Mesodermal cell (in vitro differentiated cells): ENCODE results near the gene EFCAB6.

Experiments used
- H3K27ac ChIP-seq: 2 replicates; pipeline ENCODE4 v1.7.0; 2013; ENCODE audit warnings: mild to moderate bottlenecking, low read depth, low read length, moderate library complexity; ENCODE audit not compliant: severe bottlenecking
- H3K36me3 ChIP-seq: 2 replicates; pipeline ENCODE4 v1.7.1; 2013; ENCODE audit warnings: mild to moderate bottlenecking, low read length, moderate library complexity; ENCODE audit not compliant: control insufficient read depth, insufficient read depth
- H3K4me1 ChIP-seq: one replicate; pipeline ENCODE4 v1.7.1; 2013; ENCODE audit warnings: mild to moderate bottlenecking, low read length; ENCODE audit not compliant: insufficient read depth, control insufficient read depth, poor library complexity, severe bottlenecking
- H3K4me3 ChIP-seq: 2 replicates; pipeline ENCODE4 v1.7.0; 2013; ENCODE audit warnings: low read length, control low read depth, mild to moderate bottlenecking; ENCODE audit not compliant: insufficient read depth, poor library complexity, severe bottlenecking; ENCODE audit errors: extremely low read depth
- H3K9me3 ChIP-seq: 2 replicates; pipeline ENCODE4 v1.7.1; 2013; ENCODE audit warnings: mild to moderate bottlenecking, low read length, moderate library complexity; ENCODE audit not compliant: control insufficient read depth
- WGBS, 2 experiments: methylation state at CpG; one replicate each; pipeline ENCODE4 v1.1.5; 2013; ENCODE audit warnings: missing lambda C conversion rate in 2 of 2; ENCODE audit not compliant: insufficient coverage in 2 of 2; 5-methylcytosine and 5-hydroxymethylcytosine counted together

Gene EFCAB6

DNA sequence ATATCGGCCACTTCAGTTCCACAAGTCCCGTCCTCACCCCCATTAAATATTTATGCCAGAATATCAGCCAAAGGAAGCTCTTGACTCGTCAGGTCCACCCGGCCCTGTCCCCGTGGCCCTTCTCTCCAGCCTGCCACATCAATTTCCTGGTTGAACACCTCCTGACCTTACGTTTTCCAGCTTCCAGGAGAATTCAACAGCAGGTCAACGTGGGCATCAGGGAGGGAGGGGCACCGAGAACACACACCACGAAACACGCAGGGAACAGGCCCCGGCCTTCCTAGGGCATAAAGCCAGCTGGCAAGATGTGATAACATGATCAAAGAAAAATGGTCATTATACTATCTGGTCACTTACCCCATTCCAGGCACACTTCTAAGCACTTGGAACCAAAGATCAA lies 34.9 kb upstream of the EFCAB6 start:
- H3K9me3 ChIP-seq, result no peaks in the 10 kb centered on the region
- no peaks in the 10 kb centered on the region for H3K4me1 ChIP-seq
- WGBS, 2 experiments, result 97 to 98% methylated on average over 9 to 11 of the region's 11 CpGs

DNA sequence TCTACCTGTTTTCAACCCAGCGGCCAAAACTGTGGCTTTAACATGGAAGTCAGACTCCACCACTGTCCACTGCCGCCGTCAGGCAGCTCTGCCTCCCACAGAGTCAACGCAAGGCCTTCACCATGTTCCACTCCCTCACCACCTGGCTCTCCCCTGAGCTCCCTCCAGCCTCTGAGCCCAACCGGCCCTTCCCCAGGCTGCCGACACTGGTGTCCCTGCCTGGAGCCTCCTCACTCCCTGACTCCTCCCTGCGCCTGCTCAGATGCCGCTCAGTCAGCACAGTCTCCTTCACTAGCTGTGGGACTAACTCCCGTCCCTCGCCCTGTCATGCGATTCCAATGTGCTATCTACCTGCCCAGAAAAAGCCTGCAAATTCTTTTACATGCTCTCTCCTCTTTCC lies 33.9 kb upstream of the EFCAB6 start:
- WGBS, 2 experiments, result 79 to 84% methylated on average over 11 of the region's 11 CpGs
- no peak overlapping the region for H3K27ac ChIP-seq

More for the DNA sequence above, 34.9 kb upstream of the EFCAB6 start:
- Histone ChIP-seq H3K4me3 (no peak overlapping the region), H3K27ac (no peak overlapping the region), H3K36me3 (no peaks in the 10 kb centered on the region)

DNA sequence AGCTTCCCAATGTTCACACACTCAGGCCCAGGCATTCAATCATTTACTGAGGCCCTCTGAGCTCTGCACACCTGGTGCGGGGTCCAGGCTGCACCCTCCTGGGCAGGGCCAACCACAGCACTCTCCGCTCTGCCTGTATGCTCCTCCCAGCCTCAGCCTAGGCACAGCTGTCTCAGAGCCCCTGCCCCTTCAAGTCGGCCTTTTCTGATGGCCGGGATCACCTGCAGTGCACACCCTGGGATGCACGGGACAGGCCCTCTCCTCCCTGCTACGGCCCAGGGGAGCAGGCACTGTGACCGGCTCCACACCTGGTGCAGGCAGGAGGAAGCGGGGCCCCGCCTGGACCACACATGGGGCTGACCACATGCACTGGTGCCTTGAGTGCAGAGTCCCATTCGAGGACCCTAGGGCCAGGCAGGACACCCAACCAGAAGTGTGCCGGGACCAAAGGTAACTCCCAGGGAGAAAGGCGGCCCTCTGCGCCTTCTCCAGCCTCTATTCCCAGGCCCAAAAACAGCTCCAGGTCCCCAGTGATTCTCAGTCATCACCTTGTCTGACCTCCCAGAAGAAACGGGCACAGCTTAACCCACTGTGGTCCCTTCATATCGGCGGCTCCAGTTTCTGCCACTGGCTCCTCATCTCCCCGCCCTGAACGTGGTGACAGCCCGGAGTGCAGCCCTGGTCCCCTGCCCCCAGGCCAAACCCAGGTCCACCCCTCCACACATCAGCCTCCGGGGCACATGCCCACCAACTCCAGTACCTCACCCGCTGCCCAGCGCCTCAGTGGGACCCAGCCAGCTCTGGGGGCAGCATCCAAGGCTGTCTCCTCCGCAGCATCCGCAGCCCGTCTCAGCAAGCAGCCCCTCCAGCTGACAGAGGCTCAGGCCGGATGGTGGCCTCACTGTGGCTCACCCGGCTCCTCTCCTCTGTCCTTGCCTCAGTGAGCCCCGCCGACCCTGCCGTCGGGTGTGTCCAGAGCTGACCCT lies 32.7 kb upstream of the EFCAB6 start:
- Histone ChIP-seq H3K4me3 (no peak overlapping the region), H3K4me1 (no peaks in the 10 kb centered on the region), H3K27ac (no peak overlapping the region), H3K9me3 (no peaks in the 10 kb centered on the region), H3K36me3 (no peaks in the 10 kb centered on the region)
- WGBS, 2 experiments, result 90% methylated on average over 30 to 31 of the region's 31 CpGs

More for the DNA sequence above, 33.9 kb upstream of the EFCAB6 start:
- Histone ChIP-seq H3K4me1 (no peaks in the 10 kb centered on the region), H3K36me3 (no peaks in the 10 kb centered on the region), H3K9me3 (no peaks in the 10 kb centered on the region), H3K4me3 (no peak overlapping the region)

DNA sequence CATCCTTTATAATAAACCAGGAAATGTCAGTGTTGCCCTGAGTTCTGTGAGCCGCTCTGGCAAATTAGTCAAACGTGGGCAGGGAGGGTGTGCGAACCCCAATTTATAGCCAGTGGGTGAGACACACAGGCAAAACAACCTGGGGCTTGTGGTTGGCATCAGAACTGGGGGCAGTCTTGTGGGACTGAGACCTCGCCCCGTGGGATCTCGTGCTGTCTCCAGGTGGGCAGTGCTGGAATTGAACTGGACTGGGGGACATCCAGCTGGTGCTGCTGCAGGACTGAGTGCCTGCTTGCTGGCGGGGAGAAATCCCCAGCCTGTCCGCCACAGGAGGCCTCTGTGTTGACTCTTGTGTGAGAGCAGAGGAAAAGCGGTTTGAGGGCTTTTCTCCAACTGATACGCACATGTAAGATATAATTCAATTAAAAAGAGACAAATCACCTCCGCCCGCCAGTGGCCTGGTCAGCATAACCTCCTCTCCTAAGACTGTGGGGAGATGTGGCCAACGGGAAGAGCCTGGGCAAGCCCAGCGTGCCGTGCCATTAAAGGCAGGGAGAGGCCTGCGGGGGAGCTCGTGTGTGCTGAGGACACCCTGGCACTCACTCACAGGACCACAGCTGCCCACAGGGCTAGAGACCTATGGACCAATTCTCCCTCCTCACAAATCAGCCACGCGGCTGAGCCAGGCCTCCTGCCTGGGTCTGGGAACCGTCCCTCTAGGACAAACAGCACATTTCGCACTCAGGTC lies 31.9 kb upstream of the EFCAB6 start:
- Histone ChIP-seq H3K4me1 (no peaks in the 10 kb centered on the region), H3K9me3 (no peaks in the 10 kb centered on the region), H3K27ac (no peak overlapping the region), H3K36me3 (no peaks in the 10 kb centered on the region), H3K4me3 (no peak overlapping the region)
- WGBS, 2 experiments, result 92 to 93% methylated on average over 15 to 16 of the region's 21 CpGs

DNA sequence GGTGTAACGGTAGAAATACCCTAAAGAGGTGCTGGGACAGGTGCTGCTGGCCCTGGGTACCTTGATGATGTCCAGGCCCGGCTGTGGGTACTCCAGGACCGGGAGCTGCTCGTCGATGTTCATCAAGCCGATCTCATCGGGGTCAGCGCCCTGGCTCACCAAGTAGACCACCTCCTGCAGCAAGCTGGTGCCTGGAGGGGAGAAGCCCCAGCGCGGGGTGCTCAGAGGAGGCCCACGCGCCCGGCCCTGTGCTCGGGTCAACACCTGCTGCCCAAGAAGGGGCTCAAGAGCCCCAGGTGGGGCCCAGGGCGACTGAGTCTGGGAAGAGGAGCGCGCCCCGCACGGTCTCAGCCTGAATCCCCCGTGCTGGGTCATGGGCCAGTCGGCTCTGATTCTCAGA lies 29.6 kb upstream of the EFCAB6 start:
- H3K4me3 ChIP-seq, result no peak overlapping the region
- 95 to 96% methylated on average over 14 to 21 of the region's 21 CpGs for WGBS, 2 experiments
- no peak overlapping the region for H3K27ac ChIP-seq
- H3K9me3 ChIP-seq, result no peaks in the 10 kb centered on the region
- H3K4me1 ChIP-seq, result no peaks in the 10 kb centered on the region
- H3K36me3 ChIP-seq, result no peaks in the 10 kb centered on the region

DNA sequence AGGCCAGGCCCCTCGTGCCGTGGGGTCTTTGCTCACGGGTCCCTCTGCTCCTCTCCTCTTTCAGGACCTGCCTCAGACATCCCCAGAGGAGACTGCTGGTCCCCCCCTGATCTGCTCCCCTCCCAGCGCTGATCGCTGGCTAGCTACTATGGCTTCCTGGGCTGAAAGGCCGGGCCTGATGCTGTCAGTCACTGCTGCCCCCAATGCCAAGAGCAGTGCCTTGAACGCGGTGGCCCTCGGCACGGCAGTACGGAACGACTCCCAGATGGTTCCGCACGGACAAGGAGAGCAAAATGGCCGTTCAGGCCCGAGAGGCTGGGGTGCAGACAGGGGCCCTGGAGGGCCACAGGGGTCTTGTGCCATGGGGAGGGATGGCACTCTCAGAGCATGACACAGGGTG lies 28.7 kb upstream of the EFCAB6 start:
- H3K9me3 ChIP-seq, result no peaks in the 10 kb centered on the region
- 92 to 94% methylated on average over 12 to 16 of the region's 16 CpGs for WGBS, 2 experiments
- no peaks in the 10 kb centered on the region for H3K4me1 ChIP-seq
- no peak overlapping the region for H3K27ac ChIP-seq
- no peaks in the 10 kb centered on the region for H3K36me3 ChIP-seq
- H3K4me3 ChIP-seq, result no peak overlapping the region

DNA sequence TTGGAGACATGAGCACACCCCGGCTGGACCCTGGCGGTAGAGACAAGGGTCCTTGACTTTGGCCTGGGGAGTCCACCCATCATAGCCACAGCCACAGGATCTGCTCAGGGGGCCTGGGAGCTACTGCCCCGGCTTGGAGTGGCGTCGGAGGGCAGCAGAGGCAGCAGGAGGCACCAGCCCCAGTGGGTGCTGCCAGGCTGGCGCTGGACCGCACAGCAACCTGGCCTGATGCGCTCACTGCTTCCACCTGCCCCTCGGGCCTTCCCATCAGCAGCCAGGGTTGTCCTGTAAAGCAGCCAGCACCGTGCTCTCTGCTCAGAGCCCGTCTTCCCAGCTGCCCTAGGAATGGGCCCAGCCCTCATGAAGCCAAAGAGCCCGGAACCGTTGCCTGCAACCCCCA lies 28.3 kb upstream of the EFCAB6 start:
- no peak overlapping the region for H3K4me3 ChIP-seq
- H3K4me1 ChIP-seq, result no peaks in the 10 kb centered on the region
- no peaks in the 10 kb centered on the region for H3K9me3 ChIP-seq
- no peak overlapping the region for H3K27ac ChIP-seq
- no peaks in the 10 kb centered on the region for H3K36me3 ChIP-seq
- WGBS, 2 experiments, result 87 to 91% methylated on average over 11 to 13 of the region's 13 CpGs

DNA sequence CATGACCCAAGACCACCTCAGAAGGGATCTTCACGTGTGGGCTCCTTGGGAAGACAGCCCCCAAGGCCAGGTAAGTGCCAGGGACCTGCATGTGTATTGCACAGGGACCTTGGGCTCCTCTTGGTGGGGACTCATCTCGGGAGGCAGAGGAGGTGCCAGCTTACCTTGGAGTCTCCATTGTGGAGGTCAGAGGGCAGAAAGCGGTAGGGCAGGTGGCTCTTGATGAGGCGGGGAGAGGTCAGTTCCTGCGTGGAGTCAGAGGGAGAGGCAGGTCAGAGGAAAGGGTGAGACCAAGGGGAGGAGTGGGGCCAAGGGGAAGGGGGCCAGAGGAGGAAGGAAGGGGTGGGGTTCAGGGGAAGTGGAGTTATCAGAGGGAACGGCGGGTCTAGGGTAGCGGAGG lies 27.7 kb upstream of the EFCAB6 start:
- Histone ChIP-seq H3K27ac (no peak overlapping the region), H3K9me3 (no peaks in the 10 kb centered on the region), H3K4me1 (no peaks in the 10 kb centered on the region), H3K4me3 (no peak overlapping the region), H3K36me3 (no peaks in the 10 kb centered on the region)
- 83 to 94% methylated on average over 3 to 6 of the region's 8 CpGs for WGBS, 2 experiments

DNA sequence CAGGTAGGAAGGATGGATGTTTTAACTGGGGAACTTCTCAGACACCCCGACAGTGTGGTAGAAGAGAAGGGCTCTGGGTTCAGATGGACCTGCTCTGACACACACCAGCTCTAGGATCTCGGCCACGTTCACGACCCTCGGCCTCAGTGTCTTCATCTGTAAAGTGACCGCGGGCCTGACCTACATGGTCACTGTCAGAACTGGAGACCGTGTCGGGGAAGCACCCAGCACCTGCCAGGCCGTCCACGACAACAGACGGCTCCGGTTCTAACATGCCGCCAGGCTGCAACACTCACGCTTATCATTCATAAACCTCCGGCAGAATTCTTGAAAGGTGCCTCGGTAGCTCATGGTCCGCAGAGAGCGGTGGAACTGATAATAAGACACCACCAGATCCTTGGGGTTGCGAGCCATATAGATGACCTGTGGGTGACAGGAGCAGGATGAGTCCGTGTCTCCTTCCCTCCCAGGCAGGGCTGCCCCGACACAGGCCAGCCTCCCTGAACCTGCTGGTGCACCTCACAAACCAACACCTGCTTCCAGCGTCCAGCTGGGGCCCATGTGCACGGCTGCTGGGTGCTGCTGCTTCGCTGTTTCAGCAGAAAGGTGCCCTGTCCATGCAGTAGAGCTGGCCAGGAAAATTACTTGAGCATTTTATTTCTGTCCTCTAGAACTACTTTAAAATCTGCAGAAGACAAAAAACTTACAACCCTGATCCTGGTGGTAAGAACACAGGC lies 26.6 kb upstream of the EFCAB6 start:
- WGBS, 2 experiments, result 92 to 96% methylated on average over 25 of the region's 25 CpGs
- no peak overlapping the region for H3K27ac ChIP-seq
- no peaks in the 10 kb centered on the region for H3K9me3 ChIP-seq
- no peaks in the 10 kb centered on the region for H3K4me1 ChIP-seq
- no peak overlapping the region for H3K4me3 ChIP-seq
- no peaks in the 10 kb centered on the region for H3K36me3 ChIP-seq

DNA sequence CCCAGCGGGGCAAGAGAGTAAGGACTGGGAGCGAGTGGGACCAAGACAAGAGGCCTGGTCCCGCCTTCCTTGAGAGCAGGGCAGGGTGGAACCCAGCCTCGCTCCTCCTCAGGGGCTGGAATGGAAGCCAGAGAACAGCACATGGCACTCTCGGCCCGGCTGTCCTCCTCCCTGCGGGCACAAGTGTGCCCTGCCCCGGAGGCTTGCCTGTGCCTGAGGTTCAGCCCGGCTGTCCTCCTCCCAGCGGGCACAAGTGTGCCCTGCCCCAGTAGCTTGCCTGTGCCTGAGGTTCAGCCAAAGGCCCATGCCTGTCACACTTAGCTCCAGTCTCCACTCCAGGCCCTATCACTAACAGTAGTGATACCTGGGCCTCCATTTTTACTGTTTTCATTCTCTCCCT lies 26.1 kb upstream of the EFCAB6 start:
- Histone ChIP-seq H3K4me3 (no peak overlapping the region), H3K9me3 (no peaks in the 10 kb centered on the region), H3K4me1 (no peaks in the 10 kb centered on the region), H3K27ac (no peak overlapping the region), H3K36me3 (no peaks in the 10 kb centered on the region)
- 96 to 97% methylated on average over 10 of the region's 10 CpGs for WGBS, 2 experiments
